ENCODE results near the gene LCE7A.

- TF ChIP-seq CTCF (IDR thresholded peaks at IDR 0.05) (no peak), POLR2AphosphoS5 (IDR thresholded peaks at IDR 0.05) (no peak), POLR2A (IDR thresholded peaks at IDR 0.05) (no peak)
Observed at GRCh38 chr1:152823294-152823693, 36.5 kb upstream of the LCE7A start.

Measured in breast epithelium (tissue), 3 donors.